ENCODE results near the gene PRR9. TPM values are rescaled to one million over a fixed set of nuclear protein-coding genes. Genes with fewer than 3 reads are reported as not detected.

PRR9 gene
- total and polyA plus RNA-seq, 2 of the 8 experiments (the other 6 are each of a cell fraction or from before 2014, with no cell fraction given) = not detected

- H3K27me3 ChIP-seq (replicated peaks in 1 of 4; ENCODE audit: control insufficient read depth in 3 of 4, extremely low read depth in 1 of 4, insufficient read depth in 3 of 4, low read length in 3 of 4) = 0 out of 7 replicates have a peak, but pooled peaks cover 0 to under 1% (median 0%) of the 10 kb centered on the region in 4 experiments
Observed at GRCh38 chr1:153253693-153254092, 36.3 kb downstream of the PRR9 start.

More at GRCh38 chr1:153253693-153254092, 36.3 kb downstream of the PRR9 start:
- H2BK5ac ChIP-seq (ENCODE audit: low read depth, low read length) = no peak overlapping the region
- no peaks in the 10 kb centered on the region for H3K4me1 ChIP-seq (replicated peaks in 1 of 4; ENCODE audit: control insufficient read depth in 3 of 4, insufficient read depth in 4 of 4, low read length in 3 of 4)
- no peak overlapping the region for H4K91ac ChIP-seq (replicated peaks; ENCODE audit: insufficient read length, low read length)
- no peak overlapping the region for H4K5ac ChIP-seq (ENCODE audit: insufficient read length, low read depth, low read length)
- ChIA-PET CTCF (ENCODE audit: partially characterized antibody) (interaction anchor here (0.9 to 1.6 kb wide), 4 partner anchors 19 to 397 kb away, joined by 3 to 4 read pairs (median 3); no protein-coding TSS in a partner anchor), POLR2A (ENCODE audit: partially characterized antibody) (no interaction called here)
- no peak overlapping the region for H3K4me2 ChIP-seq (ENCODE audit: insufficient read depth in 1 of 2, low read depth in 2 of 2, low read length in 2 of 2)
- H3K79me1 ChIP-seq (ENCODE audit: low read depth, low read length) = no peaks in the 10 kb centered on the region
- H2AFZ ChIP-seq (ENCODE audit: low read length) = no peak overlapping the region
- no peak overlapping the region for H3K14ac ChIP-seq (ENCODE audit: insufficient read length)
- 64% methylated on average over 1 of the region's 1 CpG; no CpG with 5 or more reads in 1 of the 2 experiments for WGBS, 2 experiments (ENCODE audit: extremely low coverage in 1 of 2, insufficient coverage in 1 of 2, insufficient read length in 1 of 2, insufficient replicate concordance in 2 of 2, low coverage in 1 of 2, low lambda C conversion rate in 2 of 2, missing lambda C conversion rate in 1 of 2)
- H2BK12ac ChIP-seq (ENCODE audit: low read depth, low read length) = no peak overlapping the region
- no peaks in the 10 kb centered on the region for H3K36me3 ChIP-seq (ENCODE audit: control insufficient read depth in 2 of 4, insufficient read depth in 4 of 4, low read length in 3 of 4)
- TF ChIP-seq CREB1 (IDR thresholded peaks at IDR 0.05) (no peak), JUND (IDR thresholded peaks at IDR 0.05; ENCODE audit: low read length) (no peak), ZNF274 (IDR thresholded peaks at IDR 0.05; ENCODE audit: borderline replicate concordance, extremely low read depth, low read length) (no peak), GTF2F1 (IDR thresholded peaks at IDR 0.05; ENCODE audit: borderline replicate concordance, low read depth, low read length) (no peak), CBX5 (IDR thresholded peaks at IDR 0.05; ENCODE audit: low read depth, low read length) (no peak)
- TF ChIP-seq, protein P1, sequence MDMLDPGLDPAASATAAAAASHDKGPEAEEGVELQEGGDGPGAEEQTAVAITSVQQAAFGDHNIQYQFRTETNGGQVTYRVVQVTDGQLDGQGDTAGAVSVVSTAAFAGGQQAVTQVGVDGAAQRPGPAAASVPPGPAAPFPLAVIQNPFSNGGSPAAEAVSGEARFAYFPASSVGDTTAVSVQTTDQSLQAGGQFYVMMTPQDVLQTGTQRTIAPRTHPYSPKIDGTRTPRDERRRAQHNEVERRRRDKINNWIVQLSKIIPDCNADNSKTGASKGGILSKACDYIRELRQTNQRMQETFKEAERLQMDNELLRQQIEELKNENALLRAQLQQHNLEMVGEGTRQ (IDR thresholded peaks at IDR 0.05; ENCODE audit: low read length) = no peak
- no peak overlapping the region for H3K23ac ChIP-seq (ENCODE audit: insufficient read length)
- no peak overlapping the region for H2BK15ac ChIP-seq (ENCODE audit: low read length)
- no peak overlapping the region for H2BK20ac ChIP-seq (ENCODE audit: low read length)
- no peak overlapping the region for H2AK5ac ChIP-seq (ENCODE audit: low read depth, low read length)
- no peak overlapping the region for H3K56ac ChIP-seq (replicated peaks; ENCODE audit: insufficient read length, low read depth, low read length)
- H3K27ac ChIP-seq (ENCODE audit: low read depth, low read length) = no peak overlapping the region
- H3K4ac ChIP-seq (replicated peaks; ENCODE audit: insufficient read length, low read depth, low read length) = no peak overlapping the region
- FAIRE-seq (no peak), DNase-seq (ENCODE audit: low read depth in 1 of 2, low spot score in 2 of 2) (no peak)
- no peak overlapping the region for H3K4me3 ChIP-seq (ENCODE audit: extremely low read depth in 1 of 4, insufficient read depth in 2 of 4, low read depth in 3 of 4, low read length in 4 of 4)
- no peak overlapping the region for H3K9ac ChIP-seq (replicated peaks in 1 of 4; ENCODE audit: extremely low read depth in 1 of 4, low read depth in 3 of 4, low read length in 3 of 4)
- no peak overlapping the region for H2BK120ac ChIP-seq (replicated peaks; ENCODE audit: low read depth, low read length)
- no peak overlapping the region for H3K18ac ChIP-seq (ENCODE audit: extremely low read depth, low read length)
- H3K23me2 ChIP-seq (ENCODE audit: low read depth, low read length) = no peaks in the 10 kb centered on the region
- no peaks in the 10 kb centered on the region for H4K20me1 ChIP-seq (replicated peaks in 1 of 2; ENCODE audit: control insufficient read depth in 1 of 2, insufficient read depth in 2 of 2, low read length in 2 of 2)
- H3K9me3 ChIP-seq (ENCODE audit: insufficient read depth in 2 of 2, low read depth in 1 of 2, low read length in 1 of 2) = peaks cover 0 to 11% of the 10 kb centered on the region in 2 experiments; a peak in 2 of 4 replicates
- H4K8ac ChIP-seq (ENCODE audit: extremely low read depth, insufficient read depth, low read length) = no peak overlapping the region
- H3K79me2 ChIP-seq (ENCODE audit: control insufficient read depth in 1 of 2, insufficient read depth in 2 of 2, low read length in 2 of 2) = no peaks in the 10 kb centered on the region

Measured in H1 (cell line).